Esophagus squamous epithelium (tissue), 5 donors: ENCODE measurements around the gene PLXNC1. TPM values are rescaled to one million over a fixed set of nuclear protein-coding genes. Genes with fewer than 3 reads are reported as not detected.

Experiments used
- DNase-seq: peaks from one replicate; lab custom pipeline; 2025; lab: John Stamatoyannopoulos, UW
- H3K27ac ChIP-seq, 4 donors: fragments of 200-600 bp; sonication (generic); one replicate each; pipeline ENCODE4 v1.5.1; 2016 to 2019; ENCODE audit warnings: mild to moderate bottlenecking in 1 of 4
- H3K27me3 ChIP-seq, 4 donors: fragments of 200-600 bp; sonication (generic); 1 replicate in 3 of 4; 2 replicates in 1 of 4; pipeline versions ENCODE4 v1.5.1 to v1.6.0; 2017 to 2021; ENCODE audit warnings: antibody characterized with exemption in 1 of 4
- H3K36me3 ChIP-seq, 3 donors: fragments of 200-600 bp; sonication (generic); one replicate each; pipeline ENCODE4 v1.5.1; 2016 to 2019
- H3K4me1 ChIP-seq, 3 donors: fragments of 200-600 bp; sonication (generic); one replicate each; pipeline ENCODE4 v1.5.1; 2017 to 2019
- H3K4me3 ChIP-seq, 4 donors: fragments of 200-600 bp; sonication (generic); 1 replicate in 3 of 4; 2 replicates in 1 of 4; pipeline ENCODE4 v1.5.1; 2016 to 2019; ENCODE audit warnings: mild to moderate bottlenecking in 2 of 4, moderate library complexity in 1 of 4
- H3K9me3 ChIP-seq, 3 donors: fragments of 200-600 bp; sonication (generic); one replicate each; pipeline ENCODE4 v1.5.1; 2016 to 2019
- CTCF ChIP-seq, 6 experiments: fragments of 450-650 bp in 4 of 6; fragments of 200-600 bp in 2 of 6; sonication (generic) in 2 of 6; IDR thresholded peaks; one replicate each; pipeline ENCODE4 v1.5.1; 2016 to 2019; ENCODE audit warnings: antibody characterized with exemption in 6 of 6, mild to moderate bottlenecking in 4 of 6, moderate library complexity in 4 of 6
- POLR2A ChIP-seq, 4 donors: fragments of 450-650 bp; IDR thresholded peaks; one replicate each; pipeline ENCODE4 v1.6.1; 2017; ENCODE audit warnings: antibody characterized with exemption in 4 of 4, mild to moderate bottlenecking in 4 of 4, moderate library complexity in 3 of 4
- WGBS, 2 donors: methylation state at CpG; one replicate each; pipeline ENCODE4 v1.1.5; 2018; 5-methylcytosine and 5-hydroxymethylcytosine counted together
- intact Hi-C: fragments of 100-400 bp; cut with DNase I; formaldehyde crosslinking; loops from one replicate; pipeline ENCODE4 v1.15.0; 2022
- total RNA-seq, 4 donors: library from RNA; depleted of rRNA; stranded (reverse); fragments of >200 nt; gene quantifications; one replicate each; pipeline ENCODE4 v1.1.0, GENCODE V29; 2016
- donor health status: DM: yes; HTN: yes; CAD: no.

Gene PLXNC1
- total RNA-seq, 4 donors from 2014 or later, result 1.0 to 6.7 (median 2.6) TPM

DNA sequence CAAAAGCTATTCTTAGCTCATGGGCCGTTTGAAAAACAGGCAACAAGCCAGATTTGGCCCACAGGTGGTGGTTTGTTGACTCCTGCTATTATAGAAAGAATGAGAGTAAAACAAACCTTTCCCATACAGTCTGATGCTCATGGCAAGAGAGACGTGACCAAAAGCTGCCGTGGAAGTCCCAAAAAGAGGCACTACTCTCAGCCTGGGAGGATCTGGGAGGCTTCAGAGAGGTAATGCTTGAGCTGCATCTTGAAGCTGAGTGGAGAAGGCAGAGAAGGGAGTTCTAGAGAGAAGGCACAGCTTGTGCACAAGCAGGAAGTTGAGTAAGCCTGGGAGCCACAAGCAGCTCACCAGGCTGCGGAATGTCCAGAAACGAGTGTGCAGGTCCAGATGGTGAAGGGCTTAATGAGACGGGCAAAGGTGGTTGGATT lies 9.6 kb downstream of the PLXNC1 start:
- intact Hi-C loops, result no loop called here
- TF ChIP-seq POLR2A (IDR thresholded peaks at IDR 0.05) (no peak), CTCF (IDR thresholded peaks at IDR 0.05) (no peak)
- H3K36me3 ChIP-seq, result no peaks in the 10 kb centered on the region
- 49 to 59% methylated on average over 6 of the region's 6 CpGs for WGBS, 2 donors
- peak overlapping the region in 1 of 4 donors; percentile 1 for H3K27ac ChIP-seq
- no peaks in the 10 kb centered on the region for H3K9me3 ChIP-seq
- H3K4me3 ChIP-seq, result no peak overlapping the region
- H3K27me3 ChIP-seq, result peaks cover 0 to 30% (median 0%) of the 10 kb centered on the region in 4 donors
- no peak for DNase-seq
- H3K4me1 ChIP-seq, result no peaks in the 10 kb centered on the region

GRCh38 chr12:94158666-94159065 lies 10.3 kb downstream of the PLXNC1 start:
- Histone ChIP-seq H3K9me3 (no peaks in the 10 kb centered on the region), H3K36me3 (no peaks in the 10 kb centered on the region), H3K4me3 (no peak overlapping the region), H3K27ac (no peak overlapping the region), H3K27me3 (peaks cover 0 to 23% (median 0%) of the 10 kb centered on the region in 4 donors), H3K4me1 (no peaks in the 10 kb centered on the region)
- DNase-seq, result no peak
- intact Hi-C loops, result no loop called here
- TF ChIP-seq CTCF (IDR thresholded peaks at IDR 0.05), result no peak
- TF ChIP-seq POLR2A (IDR thresholded peaks at IDR 0.05), result no peak
- WGBS, 2 donors, result 86 to 87% methylated on average over 8 of the region's 8 CpGs

- Histone ChIP-seq H3K27me3 (peaks cover 0 to 21% (median 0%) of the 10 kb centered on the region in 4 donors), H3K4me1 (no peaks in the 10 kb centered on the region), H3K27ac (no peak overlapping the region), H3K4me3 (no peak overlapping the region), H3K9me3 (no peaks in the 10 kb centered on the region), H3K36me3 (no peaks in the 10 kb centered on the region)
- TF ChIP-seq CTCF (IDR thresholded peaks at IDR 0.05) (no peak), POLR2A (IDR thresholded peaks at IDR 0.05) (no peak)
- intact Hi-C loops, result no loop called here
- no peak for DNase-seq
- WGBS, 2 donors, result 77 to 84% methylated on average over 3 of the region's 3 CpGs
Measured at GRCh38 chr12:94162108-94162507, 13.7 kb downstream of the PLXNC1 start.

DNA sequence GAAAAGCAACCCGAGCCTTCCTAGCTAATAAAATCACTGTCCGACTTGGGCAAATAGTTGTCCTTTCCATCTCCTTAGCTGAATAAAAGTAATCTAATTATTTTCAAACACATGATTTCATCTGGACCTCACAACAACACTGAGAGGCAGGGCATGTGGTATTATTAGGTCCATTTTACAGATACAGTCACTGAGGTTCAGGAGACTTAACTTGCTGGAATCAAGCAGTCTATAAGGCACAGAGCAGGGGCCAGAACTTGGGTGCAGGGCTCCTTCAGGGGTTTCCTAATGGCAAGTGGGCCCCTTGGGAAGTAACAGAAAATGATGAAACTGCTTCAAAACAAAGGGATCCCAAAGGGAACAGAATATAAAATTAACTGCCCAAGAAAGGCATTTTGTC lies 15.5 kb downstream of the PLXNC1 start:
- 83 to 95% methylated on average over 2 of the region's 2 CpGs for WGBS, 2 donors
- no peaks in the 10 kb centered on the region for H3K9me3 ChIP-seq
- intact Hi-C loops, result no loop called here
- TF ChIP-seq CTCF (IDR thresholded peaks at IDR 0.05) (no peak), POLR2A (IDR thresholded peaks at IDR 0.05) (no peak)
- no peaks in the 10 kb centered on the region for H3K36me3 ChIP-seq
- DNase-seq, result no peak
- H3K27ac ChIP-seq, result no peak overlapping the region
- peaks cover 0 to 37% (median 0%) of the 10 kb centered on the region in 4 donors for H3K27me3 ChIP-seq
- H3K4me3 ChIP-seq, result no peak overlapping the region
- H3K4me1 ChIP-seq, result no peaks in the 10 kb centered on the region

- H3K4me3 ChIP-seq, result no peak overlapping the region
- no peaks in the 10 kb centered on the region for H3K4me1 ChIP-seq
- H3K9me3 ChIP-seq, result no peaks in the 10 kb centered on the region
- 63 to 70% methylated on average over 4 of the region's 4 CpGs for WGBS, 2 donors
- DNase-seq, result no peak
- H3K36me3 ChIP-seq, result no peaks in the 10 kb centered on the region
- peaks cover 0 to 48% (median 0%) of the 10 kb centered on the region in 4 donors for H3K27me3 ChIP-seq
- intact Hi-C loops, result no loop called here
- TF ChIP-seq CTCF (IDR thresholded peaks at IDR 0.05), result no peak
- no peak for TF ChIP-seq POLR2A (IDR thresholded peaks at IDR 0.05)
- H3K27ac ChIP-seq, result no peak overlapping the region
Measured at GRCh38 chr12:94165138-94165537, 16.8 kb downstream of the PLXNC1 start.
